Measurements from ENCODE around the gene FLOT2. TPM values are rescaled to one million over a fixed set of nuclear protein-coding genes. Genes with fewer than 3 reads are reported as not detected.

FLOT2 gene
- total RNA-seq, 1 experiment from 2014 or later, result 98.1 TPM

- no peak overlapping the region for H3K9ac ChIP-seq (ENCODE audit: low read length)
- H2AFZ ChIP-seq (ENCODE audit: low read depth, low read length, poor library complexity, severe bottlenecking), result no peak overlapping the region
- intact Hi-C loops (cut with micrococcal nuclease), result no loop called here
- ChIA-PET POLR2A (no interaction called here), CTCF (interaction anchor here (1.5 to 2.1 kb wide), 2 partner anchors 118 to 155 kb away, joined by 6 to 11 read pairs; partner anchors contain the start of gene TLCD1), RAD21 (ENCODE audit: low non-redundant PET in 1 of 2, low total read pairs in 2 of 2, uncharacterized antibody in 2 of 2, unreplicated experiment in 2 of 2) (no interaction called here)
- no peaks in the 10 kb centered on the region for H3K9me2 ChIP-seq (ENCODE audit: insufficient read depth)
- no peak overlapping the region for H3K4me3 ChIP-seq (replicated peaks in 1 of 2; ENCODE audit: low read depth in 1 of 2, low read length in 2 of 2)
- H3K4me2 ChIP-seq (ENCODE audit: low read length), result no peak overlapping the region
- H4K20me1 ChIP-seq (ENCODE audit: insufficient read depth), result no peaks in the 10 kb centered on the region
- no peaks in the 10 kb centered on the region for H3K79me2 ChIP-seq (ENCODE audit: insufficient read depth, low read length)
- peaks cover 0 to 5% of the 10 kb centered on the region in 2 experiments; a peak in 2 of 4 replicates for H3K36me3 ChIP-seq (ENCODE audit: control insufficient read depth in 1 of 2, insufficient read depth in 2 of 2, low read length in 2 of 2)
- BruUV-seq (replicated peaks), result no TSS peak
- ATAC-seq, result no peak
- TF ChIP-seq ZBTB33 (IDR thresholded peaks at IDR 0.05; ENCODE audit: extremely low read depth, insufficient replicate concordance, low read length) (no peak), EZH2phosphoT487 (IDR thresholded peaks at IDR 0.05; ENCODE audit: borderline replicate concordance) (no peak), SRF (IDR thresholded peaks at IDR 0.05; ENCODE audit: low read depth) (no peak), FOSL1 (IDR thresholded peaks at IDR 0.05; ENCODE audit: low read depth) (no peak), EZH2 (IDR thresholded peaks at IDR 0.05) (no peak), TCF7L2 (IDR thresholded peaks at IDR 0.05; ENCODE audit: borderline replicate concordance, extremely low read depth, insufficient read depth, insufficient read length) (no peak), CBX3 (IDR thresholded peaks at IDR 0.05; ENCODE audit: low read depth) (no peak), ZNF274 (IDR thresholded peaks at IDR 0.05; ENCODE audit: low read depth, low read length) (no peak), POLR2AphosphoS5 (IDR thresholded peaks at IDR 0.05; ENCODE audit: low read depth, low read length) (no peak), MAX (IDR thresholded peaks at IDR 0.05) (no peak), ELF1 (IDR thresholded peaks at IDR 0.05; ENCODE audit: borderline replicate concordance, low read depth) (no peak), ZFX (IDR thresholded peaks at IDR 0.05) (no peak), POLR2A (IDR thresholded peaks at IDR 0.05; ENCODE audit: borderline replicate concordance, extremely low read depth, insufficient read depth, insufficient read length) (no peak), SIN3A (IDR thresholded peaks at IDR 0.05; ENCODE audit: low read depth) (no peak), EGR1 (IDR thresholded peaks at IDR 0.05; ENCODE audit: low read depth) (no peak), SP1 (IDR thresholded peaks at IDR 0.05; ENCODE audit: low read depth) (no peak), YY1 (IDR thresholded peaks at IDR 0.05; ENCODE audit: extremely low read depth, insufficient replicate concordance, low read depth, low read length) (no peak), RAD21 (IDR thresholded peaks at IDR 0.05; ENCODE audit: low read depth) (no peak)
- TF ChIP-seq, protein P1, sequence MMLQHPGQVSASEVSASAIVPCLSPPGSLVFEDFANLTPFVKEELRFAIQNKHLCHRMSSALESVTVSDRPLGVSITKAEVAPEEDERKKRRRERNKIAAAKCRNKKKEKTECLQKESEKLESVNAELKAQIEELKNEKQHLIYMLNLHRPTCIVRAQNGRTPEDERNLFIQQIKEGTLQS (IDR thresholded peaks at IDR 0.05), result no peak
- TF ChIP-seq, protein P2, sequence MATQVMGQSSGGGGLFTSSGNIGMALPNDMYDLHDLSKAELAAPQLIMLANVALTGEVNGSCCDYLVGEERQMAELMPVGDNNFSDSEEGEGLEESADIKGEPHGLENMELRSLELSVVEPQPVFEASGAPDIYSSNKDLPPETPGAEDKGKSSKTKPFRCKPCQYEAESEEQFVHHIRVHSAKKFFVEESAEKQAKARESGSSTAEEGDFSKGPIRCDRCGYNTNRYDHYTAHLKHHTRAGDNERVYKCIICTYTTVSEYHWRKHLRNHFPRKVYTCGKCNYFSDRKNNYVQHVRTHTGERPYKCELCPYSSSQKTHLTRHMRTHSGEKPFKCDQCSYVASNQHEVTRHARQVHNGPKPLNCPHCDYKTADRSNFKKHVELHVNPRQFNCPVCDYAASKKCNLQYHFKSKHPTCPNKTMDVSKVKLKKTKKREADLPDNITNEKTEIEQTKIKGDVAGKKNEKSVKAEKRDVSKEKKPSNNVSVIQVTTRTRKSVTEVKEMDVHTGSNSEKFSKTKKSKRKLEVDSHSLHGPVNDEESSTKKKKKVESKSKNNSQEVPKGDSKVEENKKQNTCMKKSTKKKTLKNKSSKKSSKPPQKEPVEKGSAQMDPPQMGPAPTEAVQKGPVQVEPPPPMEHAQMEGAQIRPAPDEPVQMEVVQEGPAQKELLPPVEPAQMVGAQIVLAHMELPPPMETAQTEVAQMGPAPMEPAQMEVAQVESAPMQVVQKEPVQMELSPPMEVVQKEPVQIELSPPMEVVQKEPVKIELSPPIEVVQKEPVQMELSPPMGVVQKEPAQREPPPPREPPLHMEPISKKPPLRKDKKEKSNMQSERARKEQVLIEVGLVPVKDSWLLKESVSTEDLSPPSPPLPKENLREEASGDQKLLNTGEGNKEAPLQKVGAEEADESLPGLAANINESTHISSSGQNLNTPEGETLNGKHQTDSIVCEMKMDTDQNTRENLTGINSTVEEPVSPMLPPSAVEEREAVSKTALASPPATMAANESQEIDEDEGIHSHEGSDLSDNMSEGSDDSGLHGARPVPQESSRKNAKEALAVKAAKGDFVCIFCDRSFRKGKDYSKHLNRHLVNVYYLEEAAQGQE (IDR thresholded peaks at IDR 0.05; ENCODE audit: low read depth), result no peak
- DNase-seq (ENCODE audit: low read depth, low spot score), result no peak
- no peak overlapping the region for H3K27ac ChIP-seq (ENCODE audit: low read depth, low read length)
- no peaks in the 10 kb centered on the region; a peak in 1 of 4 replicates for H3K4me1 ChIP-seq (ENCODE audit: control insufficient read depth in 1 of 2, insufficient read depth in 2 of 2, low read length in 2 of 2)
- no peaks in the 10 kb centered on the region for H3K27me3 ChIP-seq (ENCODE audit: insufficient read depth, low read length)
- H3K9me3 ChIP-seq (ENCODE audit: control insufficient read depth in 1 of 2, insufficient read depth in 1 of 2, low read depth in 1 of 2, low read length in 2 of 2), result no peaks in the 10 kb centered on the region
These were observed 15.9 kb downstream of the FLOT2 start for GRCh38 chr17:28881533-28882056.

All from HCT116 (cell line).